HG02943 (cell line): Measurements from ENCODE around the gene GABRB3.

ENCODE experiments used
- ATAC-seq: cut with Tn5 transposase; IDR thresholded peaks from one replicate; pipeline ENCODE4 v1.9.1; 2021; ENCODE audit warnings: mild to moderate bottlenecking, low read depth, moderate library complexity; ENCODE audit not compliant: unreplicated experiment

The GABRB3 gene

DNA sequence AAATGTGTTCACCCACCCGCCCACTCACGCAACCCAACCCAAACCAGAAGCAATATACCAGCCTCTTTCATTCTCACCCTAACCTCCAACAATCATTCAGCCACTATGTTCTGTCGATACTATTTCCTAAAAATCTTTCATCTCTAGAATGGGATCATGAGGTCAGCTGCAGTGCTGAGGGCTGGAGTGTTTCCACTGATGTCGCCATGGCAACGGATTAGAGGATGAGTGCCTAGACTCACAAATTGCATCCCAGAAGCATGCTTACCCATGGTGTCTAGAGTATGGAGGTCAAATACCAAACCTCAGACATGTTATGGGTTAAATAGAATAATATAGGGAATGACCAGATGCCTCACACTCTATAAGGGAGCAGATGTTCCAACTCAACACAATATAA lies 138.5 kb downstream of the GABRB3 start:
- no peak for ATAC-seq

DNA sequence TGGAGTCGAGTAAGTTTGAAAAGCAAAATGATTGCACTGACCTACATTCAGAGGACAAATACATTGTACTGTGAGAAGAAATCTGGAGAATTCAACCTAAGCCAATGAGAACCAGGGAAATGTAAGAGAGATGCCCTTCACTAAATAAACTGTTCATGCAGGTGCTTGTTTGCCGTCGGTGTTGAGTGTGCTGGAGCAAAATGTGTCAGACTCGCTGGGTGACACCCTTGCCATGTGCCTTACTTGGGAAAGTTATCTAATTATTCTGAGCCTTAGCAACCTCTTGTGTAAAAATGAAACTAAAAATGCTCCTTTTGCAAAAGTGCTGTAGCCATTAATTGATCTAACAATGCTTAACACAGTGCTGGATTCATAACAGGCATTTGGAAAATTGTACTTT lies 140.4 kb downstream of the GABRB3 start:
- ATAC-seq = no peak

DNA sequence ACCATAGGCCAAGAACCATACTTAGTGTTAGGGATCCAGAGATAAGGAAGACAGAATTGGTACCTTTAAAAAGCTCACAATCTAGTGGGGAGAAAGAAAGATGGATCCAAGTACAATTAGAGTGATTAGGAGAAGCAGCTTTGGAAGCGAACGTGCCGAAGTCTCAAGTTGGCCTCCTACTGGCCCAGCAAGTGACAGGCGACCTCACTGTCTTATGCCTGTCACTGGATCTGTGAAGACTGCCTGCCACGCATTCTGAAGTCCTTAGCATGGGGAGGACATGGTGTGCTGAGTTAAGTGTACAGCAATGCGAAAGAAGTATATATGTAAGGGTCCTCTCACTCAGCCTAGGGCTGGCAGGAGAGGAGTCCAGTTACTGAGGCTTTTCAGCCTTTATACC lies 141.0 kb downstream of the GABRB3 start:
- ATAC-seq = no peak

DNA sequence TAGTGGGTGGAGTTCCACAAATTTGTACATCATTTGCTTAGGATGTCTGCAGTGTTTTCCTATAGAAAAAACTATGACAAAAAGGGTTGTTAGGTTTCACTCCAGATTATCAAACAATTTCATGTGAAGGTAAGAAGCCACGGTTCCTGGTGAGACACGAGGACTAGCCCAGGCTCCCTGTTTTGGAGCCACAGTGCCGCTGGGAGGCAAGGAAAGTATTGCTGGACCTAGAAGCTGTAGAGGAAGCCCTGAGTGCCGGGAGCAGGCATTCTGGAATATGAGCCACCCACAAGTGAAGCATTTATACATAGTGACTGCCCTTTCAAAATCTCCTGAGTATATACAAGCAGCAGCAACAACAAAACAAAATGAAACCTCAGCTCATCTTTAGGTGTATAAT lies 142.0 kb downstream of the GABRB3 start:
- no peak for ATAC-seq

DNA sequence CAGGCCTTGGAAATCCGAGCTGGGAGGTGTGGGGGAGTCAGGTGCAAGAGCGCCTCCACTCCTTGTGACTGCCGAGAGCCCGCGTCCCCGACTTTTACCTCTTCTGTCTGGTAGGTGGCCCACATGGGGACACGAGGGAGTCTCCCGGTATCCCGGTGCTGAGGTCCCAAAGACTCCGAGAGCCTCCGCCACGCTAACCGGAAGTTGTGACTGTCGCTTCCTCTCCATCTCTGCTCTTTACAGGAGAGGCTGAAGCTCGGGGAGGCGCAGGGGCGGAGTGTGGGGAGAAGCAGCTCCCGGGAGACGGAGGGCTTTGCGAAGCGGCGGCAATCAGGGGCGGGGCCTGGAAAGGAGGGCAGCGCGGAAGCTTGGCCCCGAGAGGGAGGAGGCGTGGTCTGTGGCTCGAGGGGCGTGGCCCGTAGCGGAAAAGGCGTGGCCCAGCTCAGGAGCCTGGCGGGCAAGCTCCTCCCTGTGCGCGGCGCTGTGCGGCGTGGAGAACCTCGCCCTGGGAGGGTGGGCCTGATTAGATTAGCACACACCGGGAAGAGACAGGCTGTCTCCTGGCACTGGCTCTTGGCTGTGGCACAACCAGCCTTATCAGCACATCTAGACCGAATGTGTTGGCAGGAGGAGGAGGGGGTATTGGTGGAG lies 143.9 kb downstream of the GABRB3 start:
- no peak for ATAC-seq

DNA sequence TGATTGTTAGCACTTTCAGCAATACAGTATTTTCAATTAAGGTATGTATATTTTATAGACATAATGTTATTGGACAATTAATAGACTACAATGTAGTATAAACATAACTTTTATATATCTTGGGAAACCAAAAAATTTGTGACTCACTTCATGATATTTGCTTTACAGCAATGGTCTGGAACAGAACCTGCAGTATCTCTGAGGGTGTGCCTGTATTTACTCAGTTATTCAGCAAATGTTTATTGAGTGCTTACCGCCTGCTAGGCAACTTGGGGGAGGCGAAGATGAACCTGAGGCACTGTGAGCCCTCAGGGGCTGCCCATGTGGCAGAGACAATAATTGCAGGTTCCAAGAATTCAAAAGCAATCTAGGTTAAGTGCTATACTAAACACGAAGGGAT lies 144.8 kb downstream of the GABRB3 start:
- ATAC-seq = no peak

DNA sequence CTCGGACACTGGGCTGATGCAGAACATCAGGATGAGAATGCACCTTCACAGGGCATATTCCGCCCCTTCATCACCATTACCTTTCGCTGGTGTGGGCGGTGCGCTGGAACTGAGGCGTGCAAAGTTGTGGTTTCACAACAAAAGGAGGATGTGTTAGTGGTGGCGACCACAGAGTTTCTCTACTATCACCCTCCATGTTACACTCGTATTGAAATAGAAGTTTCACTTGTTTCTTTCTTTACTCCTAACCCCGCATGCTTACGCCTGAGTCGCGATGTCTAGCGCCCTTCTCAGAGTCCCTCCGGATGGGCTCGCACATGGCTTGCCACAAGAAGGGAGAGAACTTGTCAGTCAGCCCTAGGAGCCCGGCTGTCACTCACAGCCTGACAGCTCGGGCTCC lies 148.7 kb downstream of the GABRB3 start:
- ATAC-seq = no peak

DNA sequence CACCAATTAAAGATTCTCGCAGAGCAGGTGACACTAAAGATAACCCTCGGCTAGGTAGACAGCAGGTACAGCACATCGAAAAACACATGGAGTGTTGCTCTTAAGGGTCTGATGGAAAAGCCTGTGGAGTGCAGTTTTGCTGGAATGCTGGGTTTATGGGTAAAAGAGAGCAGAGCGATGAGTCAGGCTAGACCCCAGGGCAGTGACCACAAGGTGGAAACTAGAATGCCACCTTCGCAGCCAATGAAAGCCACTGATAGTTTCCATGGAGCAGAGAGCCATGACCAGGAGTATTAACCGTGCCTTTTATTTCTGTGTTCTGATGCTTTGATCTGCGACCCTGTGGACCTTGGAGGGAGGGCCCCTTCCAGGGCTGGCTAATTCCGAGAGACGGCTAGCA lies 149.8 kb downstream of the GABRB3 start:
- ATAC-seq = no peak

DNA sequence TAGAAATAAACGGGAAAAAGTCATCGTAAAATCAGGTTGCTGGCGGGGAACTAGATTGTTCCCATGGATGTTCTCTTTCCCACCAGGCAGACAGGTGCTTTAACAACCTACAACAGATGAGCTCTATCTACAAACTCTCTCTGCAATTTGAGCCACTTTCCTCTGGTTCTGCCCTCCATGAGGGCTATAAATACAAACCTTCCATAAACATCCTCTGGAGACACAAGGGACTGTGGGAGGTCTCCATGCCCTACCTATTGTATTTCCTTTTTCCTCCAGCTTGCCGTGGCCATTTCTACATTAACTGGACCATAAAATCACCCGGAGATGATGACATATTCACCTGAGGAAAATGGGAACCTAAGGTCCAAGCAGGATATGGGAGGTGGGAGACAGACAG lies 151.1 kb downstream of the GABRB3 start:
- no peak for ATAC-seq

DNA sequence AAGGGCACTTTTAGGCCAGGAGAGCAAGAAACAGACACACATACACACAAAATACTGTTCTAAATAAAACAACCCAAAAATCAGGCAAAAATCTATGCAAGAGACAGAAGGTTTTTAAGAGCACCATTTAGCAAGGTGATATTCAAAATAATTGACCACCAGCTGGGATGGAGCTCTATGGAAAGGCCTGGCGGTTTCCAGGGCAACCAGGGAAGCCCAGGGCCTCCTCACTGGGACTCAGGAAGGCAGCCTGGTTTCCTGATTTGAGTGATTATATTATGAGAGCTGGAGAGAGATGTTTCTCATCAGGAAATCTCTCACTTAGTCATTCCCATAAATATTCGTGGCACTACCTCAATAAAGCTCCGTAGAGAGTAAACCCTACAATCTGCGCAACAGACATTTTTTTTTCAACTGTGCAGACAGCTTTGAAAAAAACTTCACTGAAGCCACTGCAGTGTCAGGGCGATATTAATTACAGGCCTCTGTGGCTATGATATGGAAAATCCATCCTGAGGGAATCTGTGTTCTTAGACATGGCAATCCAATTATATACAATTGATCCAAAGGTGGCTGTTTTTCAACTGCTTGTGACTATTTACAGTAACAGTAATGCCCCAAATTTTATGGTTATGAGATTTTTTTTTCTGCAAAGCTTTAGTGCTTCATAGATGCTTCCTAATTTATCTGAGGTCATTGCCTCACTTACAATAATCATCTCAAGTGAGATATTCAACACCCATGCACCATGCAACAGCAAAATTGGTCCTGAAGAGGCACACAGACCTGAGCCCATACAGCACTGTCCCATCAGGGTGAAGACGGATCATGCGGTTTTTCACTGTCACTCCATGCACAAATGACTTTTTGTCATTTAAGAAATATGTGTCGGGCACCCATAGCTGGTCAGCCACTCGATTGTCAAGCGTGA lies 152.1 kb downstream of the GABRB3 start:
- no peak for ATAC-seq

DNA sequence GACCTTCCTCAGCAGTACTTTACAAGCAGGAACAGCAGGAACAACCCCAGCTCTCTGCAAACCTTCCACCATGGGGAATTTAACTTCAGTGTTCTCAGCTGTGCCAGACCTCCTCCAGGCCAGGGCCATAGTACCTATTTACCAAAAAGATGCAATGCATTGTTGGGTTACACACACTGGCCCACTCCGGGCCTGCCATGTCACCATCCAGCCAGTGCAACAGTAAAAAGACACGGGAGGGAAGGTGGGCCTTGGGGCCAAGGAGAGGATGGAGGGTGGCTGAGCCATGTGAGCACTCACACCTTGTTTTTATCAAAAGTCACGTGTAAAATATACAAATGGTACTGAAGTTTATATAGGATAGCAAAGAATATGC lies 157.0 kb downstream of the GABRB3 start:
- no peak for ATAC-seq

DNA sequence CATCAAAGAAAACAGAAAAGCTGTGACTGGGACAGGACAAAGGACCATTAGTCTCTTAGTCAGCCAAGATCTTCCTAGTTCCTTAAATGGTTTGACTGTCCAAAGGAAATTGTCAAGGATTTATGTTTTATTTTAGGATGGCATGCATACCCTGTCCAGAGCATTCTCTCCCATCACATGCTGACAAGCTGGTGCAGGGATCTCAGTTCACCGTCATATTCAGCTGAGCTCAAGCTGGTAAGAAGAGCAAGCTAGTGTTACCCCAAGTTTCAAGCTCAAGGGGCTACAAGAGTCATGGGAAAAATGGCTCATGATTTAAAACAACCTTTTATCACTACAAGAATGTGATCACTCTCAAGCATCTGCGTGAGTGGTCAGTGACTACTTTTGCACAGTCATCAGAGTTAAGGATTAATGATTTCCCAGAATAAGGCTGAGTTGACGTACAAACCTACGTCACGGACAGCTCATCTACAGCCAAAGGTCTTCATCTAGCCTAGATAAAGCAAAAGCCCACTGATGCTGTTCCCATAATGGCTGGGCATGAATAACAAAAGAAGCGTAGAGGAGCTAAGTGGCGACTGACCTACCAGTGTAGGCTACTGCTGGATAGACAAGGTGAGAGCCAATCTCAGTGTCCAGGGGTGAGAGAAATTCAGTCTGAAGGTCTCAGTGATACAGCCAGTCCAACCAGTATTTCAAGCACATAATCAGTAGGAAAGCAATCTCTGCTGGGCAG lies 157.5 kb downstream of the GABRB3 start:
- ATAC-seq = no peak

DNA sequence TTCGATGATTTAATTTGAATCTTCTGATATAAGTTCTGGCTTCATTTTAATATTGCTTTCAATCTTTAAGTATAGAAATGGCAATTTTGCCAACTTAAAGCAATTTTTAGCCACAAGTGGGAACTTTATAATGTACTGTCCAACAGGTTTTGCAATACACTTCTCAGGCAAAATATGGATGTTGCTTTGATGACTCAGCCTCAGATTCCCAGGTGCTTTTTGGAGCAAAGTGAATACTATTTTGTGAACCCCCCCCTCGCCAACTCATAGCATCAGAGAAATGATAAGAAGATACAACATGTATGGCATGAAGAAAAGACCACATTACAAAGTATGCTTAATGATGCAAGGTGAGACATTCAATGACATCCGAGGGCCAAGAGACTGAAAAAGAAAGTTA lies 158.1 kb downstream of the GABRB3 start:
- ATAC-seq = no peak

DNA sequence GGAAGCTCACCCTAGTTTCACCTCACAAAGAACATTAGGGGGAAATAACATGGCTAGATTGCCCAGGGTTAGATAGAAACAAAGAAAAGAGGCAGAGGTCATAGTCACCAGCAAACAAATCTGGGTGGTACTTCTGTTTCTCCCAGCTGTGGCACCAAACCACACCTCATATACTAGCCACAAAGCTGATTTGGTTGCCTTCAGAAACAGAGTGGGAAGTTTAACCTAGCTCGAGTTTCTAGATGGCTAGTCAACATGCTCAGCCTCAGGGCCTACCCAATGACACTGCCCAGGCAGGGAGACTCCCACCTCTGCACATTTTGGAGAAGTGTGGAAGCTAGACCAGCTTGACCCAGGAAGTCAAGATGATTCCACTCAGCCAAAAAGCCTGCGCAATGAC lies 174.2 kb downstream of the GABRB3 start:
- ATAC-seq = no peak

DNA sequence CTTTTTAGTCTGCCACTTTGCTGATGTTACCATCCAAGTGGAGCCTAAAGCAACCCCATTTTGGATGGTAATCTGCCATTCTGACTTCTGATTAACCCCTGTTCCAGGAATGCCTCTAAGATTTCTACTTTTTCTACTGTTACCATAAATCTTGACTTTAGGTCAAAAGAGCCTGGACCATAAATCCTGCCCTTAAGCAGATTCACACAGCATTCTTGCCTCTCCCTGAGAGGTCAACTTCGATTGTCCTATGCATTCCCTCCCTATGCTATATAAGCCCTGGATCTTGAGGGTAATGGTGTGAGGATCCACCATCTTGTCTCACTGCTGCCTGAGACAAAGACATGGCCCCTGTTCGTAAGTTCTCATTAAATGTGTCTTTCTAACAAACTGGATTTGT lies 177.3 kb downstream of the GABRB3 start:
- no peak for ATAC-seq

DNA sequence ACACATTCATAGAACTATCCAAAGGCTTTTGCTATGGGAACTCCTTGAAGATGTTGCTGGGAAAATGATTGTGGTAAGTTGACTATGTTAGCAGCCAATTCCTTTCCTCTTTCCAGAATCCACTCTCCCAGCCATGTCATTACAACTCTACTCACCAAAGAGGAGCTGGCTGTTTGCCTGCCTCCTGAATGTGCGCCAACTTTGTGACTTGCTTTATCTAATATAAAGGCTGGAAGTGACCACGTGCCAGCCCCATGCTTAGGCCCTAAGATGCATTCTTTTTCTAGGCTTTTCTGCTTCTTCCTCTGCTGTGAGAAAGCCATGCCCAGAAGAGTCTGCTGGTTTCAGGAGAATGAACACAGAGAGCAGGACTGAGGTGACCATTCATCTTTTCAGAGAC lies 182.2 kb downstream of the GABRB3 start:
- no peak for ATAC-seq

DNA sequence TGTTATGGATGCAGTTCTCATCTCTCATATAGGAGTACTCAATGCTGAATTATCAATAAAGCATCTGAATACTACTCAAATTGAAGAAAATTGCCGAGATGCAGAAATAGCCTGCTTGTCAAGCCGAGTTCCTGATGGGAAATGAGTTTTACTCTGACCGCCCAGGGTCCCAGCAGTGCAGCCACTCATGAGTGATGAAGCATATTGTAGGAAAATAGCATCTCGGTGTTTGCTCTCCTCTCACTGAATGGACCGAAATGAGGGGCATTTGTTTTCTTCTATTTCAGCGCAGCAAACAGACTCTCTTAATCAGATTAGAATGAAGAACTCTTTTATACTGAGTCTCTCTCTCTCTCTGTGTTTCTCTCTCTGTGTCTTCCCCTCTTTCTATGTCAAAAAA lies 190.0 kb downstream of the GABRB3 start:
- no peak for ATAC-seq

DNA sequence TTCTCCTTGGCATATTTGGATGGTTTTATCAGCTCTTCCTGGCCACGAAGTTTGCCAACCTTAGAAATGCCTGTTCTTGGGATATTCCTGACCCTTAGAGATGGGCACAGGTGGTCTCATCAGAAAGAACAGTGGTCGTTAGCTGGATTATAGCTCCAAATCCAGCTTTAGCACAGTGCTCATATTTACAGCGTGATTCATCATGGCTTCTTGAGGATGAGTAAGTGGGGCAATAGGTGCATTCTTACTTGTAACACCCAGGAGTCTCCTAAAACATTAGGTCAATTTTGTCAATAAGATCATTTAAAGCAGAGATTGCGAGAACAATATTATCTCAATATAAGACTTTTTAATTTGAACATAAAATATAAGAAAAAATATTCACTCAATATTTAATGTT lies 191.9 kb downstream of the GABRB3 start:
- ATAC-seq = no peak

DNA sequence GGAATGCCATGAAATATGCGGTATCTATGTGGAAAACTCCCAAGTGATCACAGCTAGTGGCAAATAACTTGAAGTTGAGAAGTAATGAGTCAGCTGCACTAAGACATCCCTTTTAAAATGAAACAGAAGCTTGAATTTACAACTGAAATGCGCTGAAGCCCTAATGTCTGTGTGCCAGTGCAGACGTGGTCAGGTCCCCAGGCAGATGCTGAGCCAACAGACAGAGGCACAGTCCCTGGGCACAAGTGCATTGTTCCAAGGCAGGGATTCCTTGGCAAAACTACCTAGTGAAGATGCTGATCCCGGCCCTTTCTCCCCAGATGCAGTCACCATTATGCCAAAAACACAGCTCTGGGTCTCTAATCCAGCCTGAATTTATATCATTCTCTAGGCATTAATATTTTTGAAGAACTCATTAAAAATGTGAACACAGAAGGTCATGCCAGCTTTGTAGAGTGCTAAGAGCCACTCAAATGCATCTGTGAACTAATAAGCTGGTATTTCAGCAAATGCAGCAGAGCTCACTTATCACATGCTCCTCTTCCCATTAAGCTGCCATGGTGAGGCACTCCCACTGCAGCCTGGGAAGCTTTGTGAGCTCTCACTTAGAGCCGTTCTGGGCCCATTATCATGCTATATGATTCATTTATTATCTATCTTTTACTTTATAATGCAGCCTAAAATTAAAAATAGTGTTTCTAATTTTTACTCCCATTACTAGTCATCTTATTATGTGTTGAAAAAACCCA lies 200.1 kb downstream of the GABRB3 start:
- ATAC-seq = no peak

DNA sequence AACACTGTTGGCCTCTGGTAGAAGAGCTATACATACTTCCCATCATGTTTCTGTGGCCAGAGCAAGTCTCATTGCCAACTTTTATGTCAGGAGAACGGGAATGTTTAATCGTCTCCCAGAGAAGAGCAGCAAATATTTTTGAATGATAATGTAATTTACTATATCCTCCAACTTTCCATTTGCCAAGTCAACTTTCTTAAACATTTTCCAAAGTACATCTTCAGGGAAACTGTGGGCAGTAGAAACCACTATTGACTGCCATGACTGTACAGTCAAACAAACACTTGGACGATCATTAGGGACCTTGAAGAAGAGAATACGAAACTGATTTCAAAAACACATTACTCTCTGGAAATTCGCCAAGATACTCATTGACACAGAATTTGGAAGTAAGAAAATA lies 201.5 kb downstream of the GABRB3 start:
- no peak for ATAC-seq

DNA sequence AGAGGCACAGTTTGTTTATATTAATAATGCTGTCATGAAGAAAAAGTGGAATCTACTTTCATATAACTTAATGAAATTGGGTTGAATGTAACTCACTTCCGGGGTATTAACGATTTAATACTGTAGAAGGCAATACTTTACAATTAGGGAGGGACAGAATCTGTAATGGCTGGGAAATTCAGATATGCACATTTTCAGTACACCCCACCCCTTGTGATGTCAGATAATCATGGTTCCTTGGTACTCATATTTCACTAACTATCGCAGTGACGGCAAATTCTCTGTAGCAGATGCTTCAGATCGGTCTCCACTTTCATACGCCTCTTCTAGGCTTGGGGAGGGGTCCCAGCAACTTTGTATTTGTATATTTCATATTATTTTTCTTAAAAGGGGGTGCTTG lies 207.3 kb downstream of the GABRB3 start:
- no peak for ATAC-seq
